Activated CD4-positive, CD25-positive, alpha-beta regulatory T cell treated with anti-CD3 and anti-CD28 coated beads, Interleukin-2, amount 50 U/mL, for 16 hours (primary cell): ENCODE results near the gene RPS6KA2.
"Not testable (repeated sequence)": the region's sequence is repeated elsewhere in the genome, so short reads cannot be mapped to it uniquely, and the experiment has no call there.

Experiments
- DNase-seq: peaks from one replicate; pipeline ENCODE4 v3.0.0-alpha.2; 2020; ENCODE audit warnings: low read depth, low spot score

Gene RPS6KA2

DNA sequence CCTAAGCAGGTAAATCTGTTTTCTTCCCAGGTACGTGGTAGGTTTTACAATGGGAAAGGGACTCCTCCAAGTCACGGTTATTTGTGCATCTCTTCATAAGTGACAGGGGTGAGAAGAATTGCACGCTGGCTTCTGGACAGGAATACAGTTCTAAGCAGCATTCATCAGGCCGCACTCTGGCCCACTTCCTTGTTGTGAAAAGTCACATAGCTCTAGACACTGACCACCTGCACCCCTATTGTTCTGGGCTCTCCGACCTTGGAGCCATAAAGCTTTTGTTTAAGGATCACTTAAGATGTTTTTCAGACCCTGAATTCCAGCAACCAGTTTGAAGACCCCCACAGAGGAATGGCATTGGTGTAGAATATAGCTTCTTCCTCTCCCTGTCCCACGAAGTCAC lies 72.0 kb downstream of the RPS6KA2 start:
- DNase-seq: no peak

DNA sequence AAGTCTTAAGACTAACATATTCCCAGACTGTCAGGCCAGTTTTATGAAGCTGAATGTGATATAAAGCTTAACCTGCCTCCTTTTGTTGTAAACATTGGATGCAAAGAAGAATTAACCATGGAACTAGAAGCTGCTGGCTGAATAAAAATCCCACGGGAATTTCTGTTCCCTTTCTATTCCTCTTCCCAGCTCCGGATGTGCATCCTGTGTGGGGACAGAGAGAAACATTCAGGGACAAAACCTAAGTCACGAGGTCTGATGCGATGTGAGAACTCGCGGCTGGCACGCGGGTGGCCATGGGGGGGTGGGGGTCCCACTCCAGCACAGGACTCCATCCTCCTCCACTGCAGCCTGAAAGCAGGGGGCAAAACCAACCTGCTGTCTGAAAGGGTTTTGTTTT lies 72.7 kb downstream of the RPS6KA2 start:
- DNase-seq: no peak

- DNase-seq: no peak
Measured at GRCh38 chr6:166553563-166554271, 73.3 kb downstream of the RPS6KA2 start.

- DNase-seq: no peak
Measured at GRCh38 chr6:166552600-166552999, 74.5 kb downstream of the RPS6KA2 start.

- DNase-seq: no peak
Measured at GRCh38 chr6:166551754-166552495, 75.1 kb downstream of the RPS6KA2 start.

DNA sequence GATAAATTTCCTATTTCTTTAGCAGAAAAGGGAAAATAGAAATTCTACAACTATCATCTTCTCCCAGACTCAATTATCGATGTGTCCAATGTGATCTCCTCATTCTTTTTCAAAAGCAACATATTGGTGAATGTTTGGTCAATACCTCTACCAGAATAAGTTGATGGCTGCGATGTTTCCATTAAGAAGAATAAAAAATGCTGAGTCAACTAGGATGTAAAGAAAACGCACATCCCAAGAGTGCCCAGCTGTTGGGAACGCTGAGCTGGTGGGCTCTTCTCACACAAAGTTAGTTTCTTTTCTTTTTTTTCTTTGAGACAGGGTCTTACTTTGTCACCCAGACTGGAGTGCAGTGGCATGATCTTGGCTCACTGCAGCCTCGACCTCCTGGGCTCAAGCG lies 80.4 kb downstream of the RPS6KA2 start:
- no peak for DNase-seq

DNA sequence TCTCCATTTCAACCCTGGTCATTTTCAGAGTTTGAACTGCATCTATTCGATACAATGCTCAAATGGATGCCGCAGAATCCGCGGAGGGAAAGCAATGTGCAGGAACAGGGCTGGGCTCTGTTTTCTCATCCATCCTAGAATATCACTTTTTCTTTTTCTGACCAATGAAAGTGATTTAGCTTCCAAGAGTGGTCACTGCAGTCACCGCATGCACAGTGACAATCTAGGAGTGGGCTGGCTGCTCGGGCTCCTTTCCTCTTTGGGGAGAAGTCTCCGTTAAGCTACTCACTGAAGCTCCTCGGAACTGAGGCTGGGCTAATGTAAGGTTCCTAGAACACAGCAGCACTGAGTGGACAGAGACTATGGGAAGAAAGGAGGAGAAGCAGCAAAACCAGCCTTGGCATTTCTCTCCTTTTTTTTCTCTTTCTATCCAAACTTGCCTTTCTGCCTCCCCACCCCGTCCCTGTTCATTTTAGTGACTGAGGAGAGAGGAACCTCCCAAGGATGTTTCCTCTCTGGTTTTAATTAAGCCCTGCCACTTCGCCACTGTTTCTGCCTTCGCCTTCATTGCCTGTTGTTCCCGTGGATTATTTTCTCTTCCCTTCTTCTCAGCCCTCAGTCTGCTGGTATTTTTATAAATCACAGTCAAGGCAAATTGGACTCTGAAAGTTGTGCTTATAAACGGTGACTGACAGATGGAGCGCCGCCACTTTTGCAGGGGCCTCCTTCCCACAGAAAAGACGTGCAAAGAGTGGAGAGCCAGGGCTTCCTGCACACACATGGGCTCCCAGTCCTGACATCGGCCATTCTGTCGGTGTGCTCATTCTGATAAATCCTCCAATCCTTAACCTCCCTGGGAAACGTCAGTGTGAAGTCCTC lies 81.7 kb downstream of the RPS6KA2 start:
- DNase-seq: no peak

- DNase-seq: no peak
Measured at GRCh38 chr6:166544296-166544605, 82.8 kb downstream of the RPS6KA2 start.

- DNase-seq: no peak
Measured at GRCh38 chr6:166543603-166544295, 83.3 kb downstream of the RPS6KA2 start.

DNA sequence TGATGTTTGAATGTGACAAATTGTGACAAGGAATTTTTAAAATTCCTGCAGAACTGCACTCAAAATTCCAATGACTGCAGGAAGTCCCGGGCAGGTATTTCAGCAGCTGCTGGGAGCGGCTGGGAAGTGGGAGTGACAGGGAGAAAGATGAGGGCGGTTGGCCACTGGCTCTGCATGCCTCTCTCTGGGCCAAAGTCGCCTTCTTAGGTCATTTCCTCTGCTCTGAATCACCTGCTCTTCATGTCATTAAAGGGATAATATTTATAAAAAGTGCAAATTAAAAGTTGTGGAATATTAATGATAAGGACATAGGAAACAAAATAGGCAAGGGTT lies 84.5 kb downstream of the RPS6KA2 start:
- no peak for DNase-seq

DNA sequence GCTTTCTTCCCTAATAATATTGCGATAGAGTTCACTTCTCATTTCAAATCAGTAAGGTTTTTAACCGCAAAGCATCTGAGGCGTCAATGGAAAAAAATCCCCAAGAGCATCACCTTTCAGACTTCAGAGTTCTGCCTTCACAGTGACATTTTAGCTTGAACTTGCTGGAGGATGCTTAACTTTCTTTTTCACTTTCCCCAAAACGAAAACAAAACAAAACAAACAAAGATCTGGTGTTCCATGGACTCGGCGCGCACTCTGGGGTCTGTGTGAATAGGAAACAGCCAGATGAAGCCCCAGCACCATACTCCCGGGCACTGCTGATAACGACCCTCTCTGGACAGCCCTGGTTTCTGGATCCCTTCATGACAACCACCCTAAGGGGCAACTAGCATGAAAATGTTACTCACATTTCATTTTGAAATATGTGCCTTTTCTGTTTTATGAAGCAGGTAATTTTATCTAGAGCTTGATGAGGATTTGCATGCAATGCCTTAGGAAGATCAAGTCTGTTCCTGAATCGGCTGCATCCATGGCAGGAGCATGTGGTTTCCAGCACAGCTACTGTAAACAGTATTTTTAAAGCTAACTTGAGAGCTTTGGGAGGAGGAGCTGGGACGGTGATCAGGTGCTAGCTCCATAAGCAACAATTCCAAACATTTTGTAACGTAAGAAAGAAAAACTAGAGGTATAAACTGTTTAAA lies 85.0 kb downstream of the RPS6KA2 start:
- no peak for DNase-seq

DNA sequence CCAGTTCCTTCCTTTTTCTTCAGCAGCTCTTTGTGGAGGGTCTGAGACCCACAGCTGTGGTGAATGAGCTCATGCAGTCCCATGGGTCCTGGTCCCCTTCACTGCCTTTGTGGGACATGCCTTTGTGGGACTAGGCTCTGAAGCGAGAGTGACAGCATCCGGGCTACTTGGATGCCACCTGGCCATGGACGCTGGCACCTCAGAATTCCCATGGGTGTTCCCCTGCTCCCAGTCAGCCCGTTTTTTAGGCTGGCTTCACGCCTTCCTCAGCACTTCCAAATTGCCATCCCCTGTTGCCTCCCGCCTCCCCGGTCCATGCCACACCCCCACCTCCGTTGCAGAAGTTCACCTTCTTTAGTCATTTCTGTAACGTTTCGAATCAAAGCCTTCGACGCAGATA lies 85.7 kb downstream of the RPS6KA2 start:
- no peak for DNase-seq

- DNase-seq: peak; percentile 59
Measured at GRCh38 chr6:166540631-166541331, 86.3 kb downstream of the RPS6KA2 start.

DNA sequence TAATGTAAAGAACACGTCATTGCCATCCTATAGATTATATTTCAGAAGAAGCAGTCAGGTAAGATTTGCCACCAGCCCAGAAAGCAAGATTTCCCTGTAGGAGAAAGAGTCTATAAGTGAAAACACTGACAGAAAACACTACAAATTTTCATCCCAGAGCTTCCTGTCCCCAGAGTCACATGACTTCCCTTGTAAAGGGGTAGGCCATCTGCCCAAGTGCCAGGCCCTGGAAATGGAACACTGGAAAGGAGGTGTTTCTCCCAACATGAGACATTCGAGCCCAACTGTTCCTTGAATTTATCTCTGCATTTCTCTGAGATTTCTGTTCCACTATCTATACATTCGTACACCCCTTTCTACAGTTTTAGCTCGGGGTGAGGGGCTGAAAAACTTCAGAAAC lies 87.5 kb downstream of the RPS6KA2 start:
- no peak for DNase-seq

DNA sequence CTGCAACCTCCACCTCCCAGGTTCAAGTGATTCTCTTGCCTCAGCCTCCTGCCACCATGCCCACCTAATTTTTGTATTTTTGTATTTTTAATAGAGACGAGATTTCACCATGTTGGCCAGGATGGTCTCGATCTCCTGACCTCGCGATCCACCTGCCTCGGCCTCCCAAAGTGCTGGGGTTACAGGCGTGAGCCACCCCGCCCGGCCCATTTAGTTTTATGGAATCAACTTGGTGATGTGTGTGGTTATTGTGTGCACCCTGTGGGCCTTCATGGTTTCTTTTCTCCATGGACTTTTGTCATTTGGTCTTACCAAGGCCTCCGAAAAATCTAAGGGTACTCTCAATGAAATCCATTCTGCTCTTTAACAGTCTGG lies 88.1 kb downstream of the RPS6KA2 start:
- DNase-seq: not testable (repeated sequence)

GRCh38 chr6:166538297-166539010 lies 88.6 kb downstream of the RPS6KA2 start:
- DNase-seq: no peak

GRCh38 chr6:166534658-166535406 lies 92.2 kb downstream of the RPS6KA2 start:
- DNase-seq: no peak

DNA sequence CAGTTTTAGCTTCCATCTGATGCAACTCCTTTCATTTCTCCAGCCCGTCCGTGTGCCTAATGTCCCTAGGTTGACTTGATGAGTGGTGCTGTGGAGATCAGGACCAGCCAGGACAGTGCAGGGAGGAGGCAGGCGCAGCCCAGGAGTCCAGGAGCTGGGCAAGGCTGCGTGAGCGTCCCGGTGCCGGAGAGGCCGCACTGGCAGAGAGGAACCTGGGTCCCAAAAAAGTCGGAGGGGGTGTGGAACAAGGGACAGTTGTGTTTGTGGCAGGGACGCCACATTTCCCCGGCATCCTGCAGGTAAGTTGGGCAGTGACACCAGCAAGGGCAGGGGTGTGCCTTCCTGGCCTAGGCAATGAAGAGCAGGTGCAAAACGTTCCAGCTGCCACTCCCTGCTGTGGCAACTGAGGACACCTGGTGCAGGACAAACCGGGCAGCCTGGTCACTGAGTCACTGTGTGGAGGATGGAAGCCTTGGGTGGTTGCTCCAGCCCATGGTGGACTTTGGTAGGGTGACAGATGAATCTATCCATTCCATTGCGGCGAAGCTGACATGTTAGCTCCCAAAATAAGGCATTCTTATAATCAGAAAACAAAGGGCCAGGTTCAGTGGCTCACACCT lies 93.7 kb downstream of the RPS6KA2 start:
- DNase-seq: no peak

DNA sequence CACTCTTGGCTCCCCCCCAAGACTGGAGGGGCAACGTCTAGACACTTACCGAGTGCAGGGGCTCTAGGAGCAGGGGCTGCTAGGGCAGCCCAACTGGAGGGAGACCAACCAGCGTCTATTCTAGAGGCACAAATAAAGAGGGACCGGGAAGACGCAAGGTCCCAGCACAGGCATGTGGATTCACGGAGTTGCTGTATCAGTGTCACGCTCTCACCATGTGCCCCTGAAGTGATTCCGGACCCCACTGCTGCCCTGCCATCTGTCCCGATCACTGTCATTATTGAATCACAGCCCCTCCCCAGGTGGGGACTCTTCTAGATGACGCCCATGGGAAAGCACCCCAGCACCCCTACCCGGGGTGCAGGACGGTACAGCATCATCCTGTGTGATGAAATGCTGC lies 94.7 kb downstream of the RPS6KA2 start:
- no peak for DNase-seq
